K562 (cell line): ENCODE results near the gene XIRP2. TPM values are rescaled to one million over a fixed set of nuclear protein-coding genes. Genes with fewer than 3 reads are reported as not detected.

Experiments used
- ATAC-seq: fragments of 200-7000 bp; cut with Tn5 transposase; 3 replicates; pipeline ENCODE4 v1.9.1; 2020; ENCODE audit warnings: moderate library complexity
- BruUV-seq: library from RNA; stranded (reverse); fragments of 400-500 nt; replicated peaks from 2 replicates; lab custom pipeline; 2021; lab: Mats Ljungman, UMichigan
- CTCF ChIA-PET: fragments of 300-600 bp; formaldehyde crosslinking; extraction: SDS; loops from one replicate; lab custom pipeline; 2021; ENCODE audit warnings: low intra/inter-chr PET ratio; lab: Yijun Ruan, JAX
- POLR2A ChIA-PET: fragments of 300-600, 350-650 bp; sonication (Branson Sonifier 250); formaldehyde crosslinking; extraction: SDS; loops from one replicate; lab custom pipeline; 2021; ENCODE audit warnings: antibody characterized with exemption, inconsistent platforms; lab: Yijun Ruan, JAX
- DNase-seq, 4 experiments: peaks; one replicate each; pipeline versions ENCODE4 v3.0.0 to v3.0.0-alpha.2; 2011 to 2018; ENCODE audit warnings: low spot score in 3 of 4, mixed read lengths in 3 of 4; ENCODE audit errors: extremely low read depth in 1 of 4
- FAIRE-seq: peaks from 2 replicates; lab custom pipeline; 2011; peaks lifted over from hg19 to GRCh38; lab: Jason Lieb, UNC
- H2AFZ ChIP-seq: 2 replicates; pipeline ENCODE4 v1.6.0; 2011; ENCODE audit warnings: low read depth, low read length, control low read depth, inconsistent platforms
- H3K27ac ChIP-seq: fragments of 200-600 bp; 3 replicates; pipeline ENCODE4 v1.8.0; 2011; ENCODE audit warnings: low read depth, mild to moderate bottlenecking, control low read depth, inconsistent platforms, low read length, moderate library complexity, mixed read lengths; ENCODE audit errors: extremely low read depth
- H3K27me3 ChIP-seq, 2 experiments: fragments of 300-600 bp in 1 of 2; 2 replicates in 1 of 2; 3 replicates in 1 of 2; pipeline versions ENCODE4 v1.6.0 to v1.8.0; 2011; ENCODE audit warnings: inconsistent platforms in 2 of 2, low read length in 2 of 2, mild to moderate bottlenecking in 1 of 2, mixed read lengths in 1 of 2, moderate library complexity in 1 of 2; ENCODE audit not compliant: control insufficient read depth in 2 of 2, insufficient read depth in 2 of 2
- H3K36me3 ChIP-seq: fragments of 300-600 bp; 3 replicates; pipeline ENCODE4 v1.8.0; 2011; ENCODE audit warnings: mild to moderate bottlenecking, low read length, inconsistent platforms; ENCODE audit not compliant: control insufficient read depth, insufficient read depth
- H3K4me1 ChIP-seq, 2 experiments: fragments of 200-600 bp in 1 of 2; replicated peaks in 1 of 2; 2 replicates in 1 of 2; 3 replicates in 1 of 2; pipeline versions ENCODE4 v1.5.1 to v1.8.0; 2011; ENCODE audit warnings: inconsistent platforms in 2 of 2, low read length in 2 of 2, mild to moderate bottlenecking in 1 of 2, mixed read lengths in 1 of 2, moderate library complexity in 1 of 2; ENCODE audit not compliant: control insufficient read depth in 2 of 2, insufficient read depth in 2 of 2
- H3K4me2 ChIP-seq: 2 replicates; pipeline ENCODE4 v1.6.1; 2011; ENCODE audit warnings: low read length, control low read depth, inconsistent platforms, mixed read lengths; ENCODE audit not compliant: insufficient read depth
- H3K4me3 ChIP-seq: fragments of 200-600 bp; sonication (generic), shearing (Covaris generic); 2 replicates; pipeline ENCODE4 v1.5.1; 2016; ENCODE audit warnings: control low read depth, inconsistent platforms
- H3K79me2 ChIP-seq: fragments of 200-600 bp; 3 replicates; pipeline ENCODE4 v1.8.0; 2011; ENCODE audit warnings: low read length, inconsistent platforms; ENCODE audit not compliant: control insufficient read depth, insufficient read depth
- H3K9ac ChIP-seq, 2 experiments: 2 replicates each; pipeline versions ENCODE4 v1.6.0 to v1.6.1; 2011; ENCODE audit warnings: low read depth in 2 of 2, low read length in 2 of 2, control low read depth in 1 of 2, inconsistent platforms in 1 of 2, mild to moderate bottlenecking in 1 of 2, mixed read lengths in 1 of 2; ENCODE audit not compliant: insufficient read depth in 1 of 2
- H3K9me1 ChIP-seq: one replicate; pipeline ENCODE4 v1.6.0; 2011; ENCODE audit warnings: inconsistent platforms, mild to moderate bottlenecking, low read length, moderate library complexity; ENCODE audit not compliant: control insufficient read depth, insufficient read depth
- H3K9me3 ChIP-seq: replicated peaks from 2 replicates; pipeline ENCODE4 v1.5.1; 2011; ENCODE audit warnings: low read depth, low read length, inconsistent platforms; ENCODE audit not compliant: control insufficient read depth, insufficient read depth
- H4K20me1 ChIP-seq: replicated peaks from 2 replicates; pipeline ENCODE4 v1.6.1; 2011; ENCODE audit warnings: low read length, inconsistent platforms, mixed read lengths; ENCODE audit not compliant: control insufficient read depth, insufficient read depth
- GTF2B ChIP-seq: IDR thresholded peaks from 2 replicates; pipeline ENCODE4 v1.6.1; 2011; ENCODE audit not compliant: insufficient read length; ENCODE audit errors: extremely low read depth
- SNRNP70 ChIP-seq: fragments of 200-400 bp; formaldehyde crosslinking; optimal IDR thresholded peaks from 2 replicates; pipeline ENCODE3; 2017; ENCODE audit warnings: low read depth, low read length
- THRAP3 ChIP-seq: fragments of 450-650 bp; IDR thresholded peaks from 2 replicates; pipeline ENCODE4 v1.6.1; 2016; ENCODE audit warnings: mild to moderate bottlenecking, inconsistent platforms, borderline replicate concordance
- USF1 ChIP-seq: sonication (generic); formaldehyde crosslinking; IDR thresholded peaks from 2 replicates; pipeline ENCODE4 v1.9.0; 2022; ENCODE audit warnings: mild to moderate bottlenecking, missing genetic modification reagents
- ZNF518B ChIP-seq: fragments of 250-450 bp; sonication (Bioruptor Pico); IDR thresholded peaks from 2 replicates; pipeline ENCODE4 v1.5.0; 2021; ENCODE audit warnings: mild to moderate bottlenecking, moderate library complexity
- ZNF561 ChIP-seq: fragments of 450-650 bp; formaldehyde crosslinking; conservative IDR thresholded peaks from 2 replicates; pipeline ENCODE4 v1.4.0; 2020; ENCODE audit warnings: mild to moderate bottlenecking, moderate library complexity
- WGBS: fragments of 100-300 bp; shearing (Covaris generic); methylation state at CpG from one replicate; pipeline ENCODE4 v1.1.6; 2016; ENCODE audit warnings: low coverage, mixed read lengths; ENCODE audit not compliant: insufficient coverage; ENCODE audit errors: missing lambda C conversion rate; 5-methylcytosine and 5-hydroxymethylcytosine counted together
- in situ Hi-C: fragments of 300-500 bp; cut with MboI; formaldehyde crosslinking; loops from 4 replicates; pipeline ENCODE4 v1.15.0; 2018; ENCODE audit warnings: inconsistent platforms, mixed read lengths
- intact Hi-C: fragments of 100-400 bp; cut with micrococcal nuclease; formaldehyde crosslinking; loops from 2 replicates; pipeline ENCODE4 v1.14.2; 2022
- polyA plus RNA-seq, 8 experiments: library from polyadenylated mRNA; depleted of rRNA in 4 of 8; stranded (reverse) in 5 of 8; unstranded in 3 of 8; fragments of >200 nt; fragmentation: Nextera tagmentation in 2 of 8; fragmentation: Illumina TruSeq in 1 of 8; extraction: Ambion mirVana in 2 of 8; extraction: Trizol in 1 of 8; gene quantifications; 2 replicates each; pipeline versions ENCODE4 v1.2.1 to v1.2.3, GENCODE V29; 2011 to 2014; ENCODE audit warnings: inconsistent platforms in 1 of 8, missing spikeins in 1 of 8
- total RNA-seq, 7 experiments: library from RNA; depleted of rRNA in 6 of 7; stranded (reverse); fragments of >200 nt in 6 of 7; fragmentation: Illumina TruSeq in 2 of 7; extraction: Trizol in 2 of 7; gene quantifications; 2 replicates each; pipeline versions ENCODE4 v1.2.1 to v1.2.3, GENCODE V29; 2011 to 2021; ENCODE audit warnings: low replicate concordance in 1 of 7

The XIRP2 gene
- total and polyA plus RNA-seq, 9 of the 15 experiments (the other 6 are each of a cell fraction or from before 2014, with no cell fraction given) = 0.04 to 0.10 (median 0.04) TPM; not detected in 2

- CTCF ChIA-PET = no interaction called here
Measured at GRCh38 chr2:167187978-167188967, 300.0 kb downstream of the XIRP2 start.

More at GRCh38 chr2:167187978-167188967, 300.0 kb downstream of the XIRP2 start:
- no peaks in the 10 kb centered on the region for H3K79me2 ChIP-seq
- DNase-seq (no peak), FAIRE-seq (no peak), ATAC-seq (no peak)
- WGBS = 1% methylated on average over 5 of the region's 5 CpGs
- no peaks in the 10 kb centered on the region for H3K4me1 ChIP-seq
- H3K4me3 ChIP-seq = no peak overlapping the region
- TF ChIP-seq SNRNP70 (no peak), ZNF561 (no peak), GTF2B (no peak), USF1 (CRISPR knock-in tag) (no peak), THRAP3 (no peak), ZNF518B (no peak)
- POLR2A ChIA-PET = no interaction called here
- no peak overlapping the region for H3K4me2 ChIP-seq
- H4K20me1 ChIP-seq = no peaks in the 10 kb centered on the region
- no peak overlapping the region for H3K27ac ChIP-seq
- intact Hi-C loops = no loop called here
- no peak overlapping the region for H3K9ac ChIP-seq
- in situ Hi-C loops = no loop called here
- H3K36me3 ChIP-seq = no peaks in the 10 kb centered on the region
- H3K9me1 ChIP-seq = no peaks in the 10 kb centered on the region
- no peak overlapping the region for H2AFZ ChIP-seq
- BruUV-seq = no TSS peak
- no peaks in the 10 kb centered on the region for H3K27me3 ChIP-seq
- H3K9me3 ChIP-seq = no peaks in the 10 kb centered on the region
